PC-3 (cell line): ENCODE data around the gene CTNNAL1. TPM values are rescaled to one million over a fixed set of nuclear protein-coding genes. Genes with fewer than 3 reads are reported as not detected.
"Not testable (repeated sequence)": the region's sequence is repeated elsewhere in the genome, so short reads cannot be mapped to it uniquely, and the experiment has no call there.

ENCODE experiments used
- ATAC-seq: fragments of 200-7000 bp; cut with Tn5 transposase; 2 replicates; pipeline ENCODE4 v1.9.1; 2020; ENCODE audit warnings: mild to moderate bottlenecking, moderate library complexity
- BruUV-seq: library from RNA; stranded (reverse); fragments of 400-500 nt; replicated peaks from 2 replicates; lab custom pipeline; 2021; lab: Mats Ljungman, UMichigan
- CTCF ChIA-PET: fragments of 300-600 bp; sonication (Branson Sonifier 250); formaldehyde crosslinking; loops from one replicate; lab custom pipeline; 2022; ENCODE audit warnings: antibody characterized with exemption; lab: Charles Lee
- POLR2A ChIA-PET: fragments of 300-600 bp; sonication (Branson Sonifier 250); formaldehyde crosslinking; loops from one replicate; lab custom pipeline; 2022; ENCODE audit warnings: antibody characterized with exemption; ENCODE audit not compliant: unreplicated experiment; lab: Charles Lee
- DNase-seq: peaks from one replicate; pipeline ENCODE4 v3.0.0-alpha.2; 2015
- H2AFZ ChIP-seq: fragments of 300-600 bp; sonication (generic); 2 replicates; pipeline ENCODE4 v1.6.0; 2016; ENCODE audit warnings: antibody characterized with exemption, low read length
- H3F3A ChIP-seq: fragments of 300-600 bp; sonication (generic); one replicate; pipeline ENCODE4 v1.6.0; 2017; ENCODE audit warnings: antibody characterized with exemption, low read length, control low read depth, mild to moderate bottlenecking; ENCODE audit not compliant: unreplicated experiment
- H3K27ac ChIP-seq: fragments of 300-600 bp; sonication (generic); 2 replicates; pipeline ENCODE4 v1.5.1; 2016; ENCODE audit warnings: mild to moderate bottlenecking, low read length
- H3K27me3 ChIP-seq: fragments of 300-600 bp; sonication (generic); 2 replicates; pipeline ENCODE4 v1.6.1; 2016; ENCODE audit warnings: low read length, mixed read lengths
- H3K36me3 ChIP-seq: fragments of 300-600 bp; sonication (generic); 2 replicates; pipeline ENCODE4 v1.6.1; 2016; ENCODE audit warnings: low read depth, mixed run types, low read length, mixed read lengths
- H3K4me1 ChIP-seq: fragments of 300-600 bp; sonication (generic); 2 replicates; pipeline ENCODE4 v1.5.1; 2016; ENCODE audit warnings: low read length; ENCODE audit not compliant: insufficient read depth
- H3K4me2 ChIP-seq: fragments of 300-600 bp; sonication (generic); 2 replicates; pipeline ENCODE4 v1.6.0; 2016; ENCODE audit warnings: low read length
- H3K4me3 ChIP-seq: fragments of 300-600 bp; sonication (generic); 2 replicates; pipeline ENCODE4 v1.5.1; 2016; ENCODE audit warnings: mild to moderate bottlenecking, low read length, mixed read lengths
- H3K79me2 ChIP-seq: fragments of 300-600 bp; sonication (generic); 2 replicates; pipeline ENCODE4 v1.6.1; 2017; ENCODE audit warnings: low read length, mixed read lengths
- H3K9ac ChIP-seq: fragments of 300-600 bp; sonication (generic); 2 replicates; pipeline ENCODE4 v1.6.0; 2016; ENCODE audit warnings: mild to moderate bottlenecking, low read length
- H3K9me2 ChIP-seq: fragments of 300-600 bp; sonication (generic); replicated peaks from 2 replicates; pipeline ENCODE4 v1.6.1; 2016; ENCODE audit warnings: mixed run types, low read length, mixed read lengths
- H3K9me3 ChIP-seq: fragments of 300-600 bp; sonication (generic); 2 replicates; pipeline ENCODE4 v1.6.1; 2016; ENCODE audit warnings: low read length, mixed read lengths
- H4K20me1 ChIP-seq: fragments of 300-600 bp; sonication (generic); 2 replicates; pipeline ENCODE4 v1.6.1; 2016; ENCODE audit warnings: low read length, mixed read lengths
- EZH2 ChIP-seq: fragments of 300-600 bp; sonication (generic); IDR thresholded peaks from one replicate; pipeline ENCODE4 v1.6.1; 2017; ENCODE audit warnings: antibody characterized with exemption, mild to moderate bottlenecking, low read length; ENCODE audit not compliant: unreplicated experiment
- EZH2phosphoT487 ChIP-seq: fragments of 300-600 bp; sonication (generic); IDR thresholded peaks from 2 replicates; pipeline ENCODE4 v1.6.1; 2018; ENCODE audit warnings: mild to moderate bottlenecking, antibody characterized with exemption, low read length, borderline replicate concordance
- intact Hi-C: fragments of 100-400 bp; cut with micrococcal nuclease; formaldehyde crosslinking; loops from 2 replicates; pipeline ENCODE4 v1.9.0; 2023
- total RNA-seq: library from RNA; depleted of rRNA; stranded (reverse); fragments of >200 nt; gene quantifications from 2 replicates; pipeline ENCODE4 v1.2.3, GENCODE V29; 2014
- TF ChIP-seq, protein P1 (sequence below): fragments of 300-600 bp; sonication (generic); conservative IDR thresholded peaks from 2 replicates; pipeline ENCODE4 v1.5.1; 2017; ENCODE audit warnings: antibody characterized with exemption, low read depth, mild to moderate bottlenecking, low read length

CTNNAL1 gene
- total RNA-seq, 1 experiment from 2014 or later = 97.7 TPM

DNA sequence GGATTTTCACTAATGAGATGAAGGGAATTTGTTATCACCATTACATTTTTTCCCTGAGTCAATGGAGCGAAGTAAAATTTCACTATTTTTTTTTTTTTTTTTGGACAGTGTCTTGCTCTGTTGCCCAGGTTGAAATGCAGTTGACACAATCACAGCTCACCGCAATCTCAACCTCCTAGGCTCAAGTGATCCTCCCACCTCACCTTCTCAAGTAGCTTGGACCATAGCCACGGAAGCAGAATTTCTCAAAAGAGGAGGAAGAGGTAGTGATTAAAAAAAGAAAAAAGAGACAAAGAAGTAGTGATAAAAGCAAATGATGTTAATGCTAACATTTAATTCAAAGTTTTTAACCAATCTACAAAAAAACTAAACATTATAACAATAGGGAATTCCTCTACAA, 109.1 kb downstream of the CTNNAL1 start:
- CTCF ChIA-PET = no interaction called here
- Histone ChIP-seq H3F3A (no peaks in the 10 kb centered on the region), H4K20me1 (no peaks in the 10 kb centered on the region), H3K9ac (no peak overlapping the region), H3K4me1 (no peaks in the 10 kb centered on the region; the same call in 1 of the 2 replicates), H2AFZ (no peak overlapping the region), H3K9me3 (no peaks in the 10 kb centered on the region), H3K27me3 (no peaks in the 10 kb centered on the region), H3K79me2 (no peaks in the 10 kb centered on the region), H3K9me2 (no peaks in the 10 kb centered on the region), H3K36me3 (peaks cover 20% of the 10 kb centered on the region), H3K27ac (no peak overlapping the region), H3K4me2 (no peak overlapping the region), H3K4me3 (no peak overlapping the region)
- POLR2A ChIA-PET = no interaction called here
- TF ChIP-seq EZH2 (no peak), EZH2phosphoT487 (no peak)
- TF ChIP-seq, protein P1, sequence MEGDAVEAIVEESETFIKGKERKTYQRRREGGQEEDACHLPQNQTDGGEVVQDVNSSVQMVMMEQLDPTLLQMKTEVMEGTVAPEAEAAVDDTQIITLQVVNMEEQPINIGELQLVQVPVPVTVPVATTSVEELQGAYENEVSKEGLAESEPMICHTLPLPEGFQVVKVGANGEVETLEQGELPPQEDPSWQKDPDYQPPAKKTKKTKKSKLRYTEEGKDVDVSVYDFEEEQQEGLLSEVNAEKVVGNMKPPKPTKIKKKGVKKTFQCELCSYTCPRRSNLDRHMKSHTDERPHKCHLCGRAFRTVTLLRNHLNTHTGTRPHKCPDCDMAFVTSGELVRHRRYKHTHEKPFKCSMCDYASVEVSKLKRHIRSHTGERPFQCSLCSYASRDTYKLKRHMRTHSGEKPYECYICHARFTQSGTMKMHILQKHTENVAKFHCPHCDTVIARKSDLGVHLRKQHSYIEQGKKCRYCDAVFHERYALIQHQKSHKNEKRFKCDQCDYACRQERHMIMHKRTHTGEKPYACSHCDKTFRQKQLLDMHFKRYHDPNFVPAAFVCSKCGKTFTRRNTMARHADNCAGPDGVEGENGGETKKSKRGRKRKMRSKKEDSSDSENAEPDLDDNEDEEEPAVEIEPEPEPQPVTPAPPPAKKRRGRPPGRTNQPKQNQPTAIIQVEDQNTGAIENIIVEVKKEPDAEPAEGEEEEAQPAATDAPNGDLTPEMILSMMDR = no peak
- BruUV-seq = no TSS peak
- ATAC-seq (no peak), DNase-seq (no peak)
- intact Hi-C loops = no loop called here

DNA sequence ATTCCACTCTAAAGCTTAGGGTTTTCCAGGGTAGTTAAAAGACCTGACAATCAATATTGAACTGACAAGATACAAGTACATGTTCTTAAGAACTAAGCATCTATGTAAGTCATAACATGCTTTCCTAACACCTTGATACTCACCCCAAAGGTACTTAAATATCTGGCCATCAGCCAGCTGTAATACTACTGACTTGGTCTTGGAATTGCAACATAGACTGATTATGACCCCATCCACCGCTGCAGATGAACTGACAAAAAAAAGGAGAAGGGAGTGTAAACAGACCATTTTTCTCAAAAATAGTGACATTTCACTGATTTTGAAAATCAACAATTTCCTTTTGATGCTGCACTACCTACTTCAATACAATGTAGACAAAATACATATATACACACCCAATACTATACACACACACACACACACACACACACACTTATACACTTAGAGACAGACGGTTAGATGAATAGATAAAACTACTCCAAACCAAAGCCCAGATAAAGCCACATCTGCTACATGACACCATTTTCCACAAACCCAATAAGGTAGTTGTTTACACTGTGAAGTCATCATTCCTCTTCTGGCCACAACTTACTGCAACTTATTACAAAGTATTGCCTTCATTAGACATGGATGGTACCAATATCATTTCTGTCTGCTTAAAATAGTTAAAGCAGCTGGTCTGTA, 109.7 kb downstream of the CTNNAL1 start:
- H3K4me1 ChIP-seq = no peaks in the 10 kb centered on the region; the same call in 1 of the 2 replicates
- CTCF ChIA-PET = no interaction called here
- no peaks in the 10 kb centered on the region for H3K9me2 ChIP-seq
- H3K27me3 ChIP-seq = no peaks in the 10 kb centered on the region
- H3K27ac ChIP-seq = no peak overlapping the region
- intact Hi-C loops = no loop called here
- no peaks in the 10 kb centered on the region for H3K9me3 ChIP-seq
- no peaks in the 10 kb centered on the region for H4K20me1 ChIP-seq
- no peak overlapping the region for H3K4me2 ChIP-seq
- no peak overlapping the region for H3K4me3 ChIP-seq
- BruUV-seq = no TSS peak
- peaks cover 20% of the 10 kb centered on the region for H3K36me3 ChIP-seq
- TF ChIP-seq EZH2 = no peak
- TF ChIP-seq, protein P1 = no peak
- no peak for TF ChIP-seq EZH2phosphoT487
- no peak overlapping the region for H3K9ac ChIP-seq
- no peak for ATAC-seq
- DNase-seq = peak; percentile 27
- H2AFZ ChIP-seq = no peak overlapping the region
- POLR2A ChIA-PET = no interaction called here
- no peaks in the 10 kb centered on the region for H3K79me2 ChIP-seq
- no peaks in the 10 kb centered on the region for H3F3A ChIP-seq

DNA sequence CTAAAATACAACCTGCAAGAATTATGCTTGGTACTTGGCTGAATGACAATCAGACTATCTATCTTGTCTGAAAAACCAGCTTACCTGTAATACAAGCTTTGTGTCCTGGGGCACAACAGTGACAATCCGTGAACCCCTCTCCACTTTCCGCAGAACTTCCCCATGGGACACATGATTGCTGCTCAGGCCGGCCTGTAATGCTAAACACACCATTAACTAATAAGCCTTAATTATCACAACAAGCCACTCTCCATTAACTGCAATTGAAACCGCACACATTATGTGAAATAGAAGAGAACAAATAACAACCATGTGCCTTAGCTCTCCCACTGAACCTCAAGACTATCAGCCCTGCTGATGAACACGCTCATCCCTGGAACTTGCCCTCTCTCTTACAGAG, 113.1 kb downstream of the CTNNAL1 start:
- CTCF ChIA-PET = no interaction called here
- H3K9ac ChIP-seq = no peak overlapping the region
- TF ChIP-seq, protein P1 = no peak
- TF ChIP-seq EZH2phosphoT487 = no peak
- TF ChIP-seq EZH2 = no peak
- intact Hi-C loops = no loop called here
- no peaks in the 10 kb centered on the region for H3K9me3 ChIP-seq
- no peaks in the 10 kb centered on the region for H3F3A ChIP-seq
- H3K27ac ChIP-seq = no peak overlapping the region
- no peaks in the 10 kb centered on the region for H3K27me3 ChIP-seq
- peaks cover 28% of the 10 kb centered on the region; the same call in 1 of the 2 replicates for H3K36me3 ChIP-seq
- DNase-seq = no peak
- H3K4me1 ChIP-seq = no peaks in the 10 kb centered on the region; the same call in 1 of the 2 replicates
- POLR2A ChIA-PET = no interaction called here
- no peaks in the 10 kb centered on the region for H3K79me2 ChIP-seq
- no peak overlapping the region for H3K4me3 ChIP-seq
- no peak overlapping the region for H2AFZ ChIP-seq
- no peaks in the 10 kb centered on the region for H4K20me1 ChIP-seq
- no peak overlapping the region for H3K4me2 ChIP-seq
- no peak for ATAC-seq
- H3K9me2 ChIP-seq = no peaks in the 10 kb centered on the region
- BruUV-seq = no TSS peak

DNA sequence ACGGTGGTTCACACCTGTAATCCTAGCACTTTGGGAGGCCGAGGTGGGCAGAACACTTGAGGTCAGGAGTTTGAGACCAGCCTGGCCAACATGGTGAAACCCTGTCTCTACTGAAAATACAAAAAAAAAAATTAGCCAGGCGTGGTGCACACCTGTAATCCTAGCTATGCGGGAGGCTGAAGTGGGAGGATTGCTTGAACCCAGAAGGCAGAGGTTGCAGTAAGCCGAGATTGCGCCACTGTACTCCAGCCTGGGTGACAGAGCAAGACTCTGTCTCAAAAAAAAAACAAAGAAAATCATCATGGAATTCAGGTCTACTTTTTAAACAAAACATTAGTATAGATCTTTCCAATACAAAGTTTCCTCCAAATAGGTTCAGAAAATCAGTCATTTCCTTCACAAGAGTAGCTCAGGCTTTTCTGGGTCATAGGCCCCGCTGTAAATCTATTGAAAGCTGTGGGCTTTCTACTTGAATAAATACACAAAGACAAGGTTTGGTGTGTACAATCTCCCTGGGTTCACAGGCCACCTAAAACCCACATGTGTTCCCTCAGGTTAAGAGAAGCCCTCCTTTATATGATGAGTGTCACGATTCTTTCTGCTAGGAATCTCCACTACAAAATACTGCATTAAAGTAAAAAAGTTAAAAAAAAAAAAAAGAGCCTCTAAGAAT, 114.1 kb downstream of the CTNNAL1 start:
- POLR2A ChIA-PET, H3K27ac ChIP-seq, ATAC-seq, BruUV-seq, CTCF ChIA-PET, H3K4me3 ChIP-seq, H4K20me1 ChIP-seq, H3K79me2 ChIP-seq, DNase-seq, H3F3A ChIP-seq, H3K4me2 ChIP-seq, intact Hi-C loops, H3K9me2 ChIP-seq, H3K27me3 ChIP-seq, H3K9me3 ChIP-seq, H3K4me1 ChIP-seq, H3K9ac ChIP-seq, H2AFZ ChIP-seq: not testable (repeated sequence)
- H3K36me3 ChIP-seq = peaks cover 22% of the 10 kb centered on the region; the same call in 1 of the 2 replicates
